Activated T-cell treated with anti-CD3 and anti-CD28 coated beads, Interleukin-2, amount 50 U/mL, for 4 hours (primary cell): ENCODE measurements around the gene TRIM15. TPM values are rescaled to one million over a fixed set of nuclear protein-coding genes. Genes with fewer than 3 reads are reported as not detected.
"Not testable (repeated sequence)": the region's sequence is repeated elsewhere in the genome, so short reads cannot be mapped to it uniquely, and the experiment has no call there.

Experiments used
- ATAC-seq, 2 donors: fragments of 200-7000 bp; cut with Tn5 transposase; one replicate each; pipeline ENCODE4 v1.10.0; 2021
- DNase-seq: peaks from one replicate; pipeline ENCODE4 v3.0.0-alpha.2; 2020
- H3K27me3 Mint-ChIP-seq: one replicate; pipeline ENCODE4 v1.8.0; 2021; ENCODE audit warnings: low read depth, mixed read lengths
- H3K36me3 Mint-ChIP-seq: one replicate; pipeline ENCODE4 v1.8.0; 2022; ENCODE audit warnings: mixed read lengths; ENCODE audit not compliant: insufficient read depth
- H3K4me1 Mint-ChIP-seq: one replicate; pipeline ENCODE4 v1.8.0; 2021; ENCODE audit warnings: low read depth, mixed read lengths
- H3K4me3 Mint-ChIP-seq: one replicate; pipeline ENCODE4 v1.8.0; 2021; ENCODE audit warnings: mild to moderate bottlenecking, moderate library complexity, mixed read lengths
- H3K9me3 Mint-ChIP-seq: one replicate; pipeline ENCODE4 v1.8.0; 2021; ENCODE audit warnings: mixed read lengths
- total RNA-seq, 3 donors: library from RNA; stranded (reverse); gene quantifications; one replicate each; pipeline ENCODE4 v1.2.1, GENCODE V29; 2021

TRIM15 gene
- total RNA-seq, 3 donors from 2014 or later, result 0.15 TPM; not detected in 2

GRCh38 chr6:30163918-30164654 lies 740 bp downstream of the TRIM15 start:
- H3K4me1 Mint-ChIP-seq, result peaks cover 15% of the 10 kb centered on the region
- no peak for ATAC-seq

GRCh38 chr6:30164714-30165113 lies 1.4 kb downstream of the TRIM15 start:
- Mint-ChIP-seq H3K27me3 (peaks cover 12% of the 10 kb centered on the region), H3K9me3 (no peaks in the 10 kb centered on the region)

More at GRCh38 chr6:30163918-30164654, 740 bp downstream of the TRIM15 start:
- no peak overlapping the region for H3K4me3 Mint-ChIP-seq
- H3K27me3 Mint-ChIP-seq, result peaks cover 16% of the 10 kb centered on the region
- H3K36me3 Mint-ChIP-seq, result no peaks in the 10 kb centered on the region
- DNase-seq, result no peak
- H3K9me3 Mint-ChIP-seq, result no peaks in the 10 kb centered on the region

GRCh38 chr6:30165238-30165637 lies 1.9 kb downstream of the TRIM15 start:
- H3K27me3 Mint-ChIP-seq, result peaks cover 12% of the 10 kb centered on the region
- H3K4me1 Mint-ChIP-seq, result peaks cover 15% of the 10 kb centered on the region
- ATAC-seq, H3K4me3 Mint-ChIP-seq, H3K9me3 Mint-ChIP-seq, DNase-seq, H3K36me3 Mint-ChIP-seq: not testable (repeated sequence)

More at GRCh38 chr6:30164714-30165113, 1.4 kb downstream of the TRIM15 start:
- no peaks in the 10 kb centered on the region for H3K36me3 Mint-ChIP-seq
- H3K4me1 Mint-ChIP-seq, result peaks cover 15% of the 10 kb centered on the region
- no peak overlapping the region for H3K4me3 Mint-ChIP-seq
- DNase-seq, result no peak
- ATAC-seq, result no peak

GRCh38 chr6:30167101-30167500 lies 3.8 kb downstream of the TRIM15 start:
- H3K4me3 Mint-ChIP-seq, result no peak overlapping the region
- no peaks in the 10 kb centered on the region for H3K9me3 Mint-ChIP-seq
- DNase-seq, result no peak
- H3K36me3 Mint-ChIP-seq, result no peaks in the 10 kb centered on the region
- ATAC-seq, result peak in 1 of 2 donors; percentile 32
- H3K4me1 Mint-ChIP-seq, result peaks cover 15% of the 10 kb centered on the region
- H3K27me3 Mint-ChIP-seq, result peaks cover 26% of the 10 kb centered on the region

GRCh38 chr6:30168741-30169140 lies 5.4 kb downstream of the TRIM15 start:
- Mint-ChIP-seq H3K27me3 (peaks cover 35% of the 10 kb centered on the region), H3K4me3 (no peak overlapping the region), H3K4me1 (peaks cover 6% of the 10 kb centered on the region), H3K9me3 (no peaks in the 10 kb centered on the region), H3K36me3 (no peaks in the 10 kb centered on the region)
- ATAC-seq (no peak), DNase-seq (no peak)

GRCh38 chr6:30169658-30170614 lies 6.6 kb downstream of the TRIM15 start:
- Mint-ChIP-seq H3K36me3 (no peaks in the 10 kb centered on the region), H3K4me3 (no peak overlapping the region), H3K4me1 (peaks cover 6% of the 10 kb centered on the region), H3K9me3 (no peaks in the 10 kb centered on the region), H3K27me3 (peaks cover 43% of the 10 kb centered on the region)
- DNase-seq, result no peak
- ATAC-seq, result peak; percentile 79 to 81

GRCh38 chr6:30171677-30172471 lies 8.5 kb downstream of the TRIM15 start:
- DNase-seq (no peak), ATAC-seq (peak; percentile 38 to 48)
- Mint-ChIP-seq H3K4me3 (no peak overlapping the region), H3K27me3 (peaks cover 54% of the 10 kb centered on the region), H3K9me3 (no peaks in the 10 kb centered on the region), H3K36me3 (no peaks in the 10 kb centered on the region), H3K4me1 (peaks cover 4% of the 10 kb centered on the region)

- Mint-ChIP-seq H3K27me3 (peaks cover 59% of the 10 kb centered on the region), H3K36me3 (no peaks in the 10 kb centered on the region), H3K9me3 (no peaks in the 10 kb centered on the region), H3K4me3 (no peak overlapping the region), H3K4me1 (no peaks in the 10 kb centered on the region)
- ATAC-seq, result no peak
- no peak for DNase-seq
Measured at GRCh38 chr6:30172681-30173080, 9.3 kb downstream of the TRIM15 start.

- Mint-ChIP-seq H3K9me3 (peaks cover 10% of the 10 kb centered on the region), H3K4me1 (no peaks in the 10 kb centered on the region)
Measured at GRCh38 chr6:30175765-30176164, 12.4 kb downstream of the TRIM15 start.

GRCh38 chr6:30178837-30179236 lies 15.5 kb downstream of the TRIM15 start:
- H3K27me3 Mint-ChIP-seq, result peaks cover 43% of the 10 kb centered on the region
- H3K36me3 Mint-ChIP-seq, result peaks cover 4% of the 10 kb centered on the region
- H3K4me3 Mint-ChIP-seq, result no peak overlapping the region
- no peaks in the 10 kb centered on the region for H3K4me1 Mint-ChIP-seq
- H3K9me3 Mint-ChIP-seq, result peaks cover 10% of the 10 kb centered on the region
- ATAC-seq (no peak), DNase-seq (no peak)

More at GRCh38 chr6:30175765-30176164, 12.4 kb downstream of the TRIM15 start:
- no peak overlapping the region for H3K4me3 Mint-ChIP-seq
- no peak for DNase-seq
- ATAC-seq, result no peak
- H3K36me3 Mint-ChIP-seq, result peaks cover under 1% of the 10 kb centered on the region
- H3K27me3 Mint-ChIP-seq, result peaks cover 63% of the 10 kb centered on the region

- Mint-ChIP-seq H3K4me1 (no peaks in the 10 kb centered on the region), H3K4me3 (no peak overlapping the region), H3K36me3 (peaks cover 11% of the 10 kb centered on the region), H3K9me3 (peaks cover 10% of the 10 kb centered on the region), H3K27me3 (peaks cover 33% of the 10 kb centered on the region)
- DNase-seq, result no peak
- ATAC-seq, result no peak
Measured at GRCh38 chr6:30180145-30180544, 16.8 kb downstream of the TRIM15 start.

- no peak for ATAC-seq
- Mint-ChIP-seq H3K4me3 (no peak overlapping the region), H3K4me1 (no peaks in the 10 kb centered on the region), H3K27me3 (peaks cover 5% of the 10 kb centered on the region), H3K9me3 (peaks cover 4% of the 10 kb centered on the region), H3K36me3 (peaks cover 37% of the 10 kb centered on the region)
- DNase-seq, result no peak
Measured at GRCh38 chr6:30184417-30185031, 21.2 kb downstream of the TRIM15 start.

- no peaks in the 10 kb centered on the region for H3K9me3 Mint-ChIP-seq
- peaks cover 47% of the 10 kb centered on the region for H3K36me3 Mint-ChIP-seq
- no peak overlapping the region for H3K4me3 Mint-ChIP-seq
- H3K4me1 Mint-ChIP-seq, result no peaks in the 10 kb centered on the region
- H3K27me3 Mint-ChIP-seq, result no peaks in the 10 kb centered on the region
- ATAC-seq (no peak), DNase-seq (no peak)
Measured at GRCh38 chr6:30185846-30186484, 22.6 kb downstream of the TRIM15 start.
